H9 (cell line): Measurements from ENCODE around the gene HLA-DRA. TPM values are rescaled to one million over a fixed set of nuclear protein-coding genes. Genes with fewer than 3 reads are reported as not detected.

Experiments
- DNase-seq: peaks from one replicate; pipeline ENCODE4 v3.0.0-alpha.2; 2017
- H2AFZ ChIP-seq: one replicate; pipeline ENCODE4 v1.6.1; 2013; ENCODE audit warnings: mild to moderate bottlenecking, low read length, control low read depth, moderate library complexity
- H2AK5ac ChIP-seq: 2 replicates; pipeline ENCODE4 v1.6.1; 2013; ENCODE audit warnings: low read length, control low read depth, mixed read lengths; ENCODE audit not compliant: insufficient read length
- H2BK120ac ChIP-seq: one replicate; pipeline ENCODE4 v1.6.1; 2013; ENCODE audit warnings: low read depth, mild to moderate bottlenecking, low read length, control low read depth, inconsistent platforms; ENCODE audit not compliant: poor library complexity, severe bottlenecking
- H2BK12ac ChIP-seq: 2 replicates; pipeline ENCODE4 v1.6.1; 2013; ENCODE audit warnings: low read length, control low read depth, mixed read lengths, low read depth; ENCODE audit not compliant: insufficient read length
- H2BK15ac ChIP-seq: 2 replicates; pipeline ENCODE4 v1.6.1; 2013; ENCODE audit warnings: low read depth, low read length, control low read depth
- H2BK20ac ChIP-seq: one replicate; pipeline ENCODE4 v1.6.1; 2013; ENCODE audit warnings: low read depth, mild to moderate bottlenecking, low read length, control low read depth, inconsistent platforms; ENCODE audit not compliant: poor library complexity, severe bottlenecking
- H2BK5ac ChIP-seq: 2 replicates; pipeline ENCODE4 v1.6.1; 2013; ENCODE audit warnings: low read length, control low read depth, mixed read lengths; ENCODE audit not compliant: insufficient read length
- H3K14ac ChIP-seq: 2 replicates; pipeline ENCODE4 v1.6.1; 2013; ENCODE audit warnings: low read length, control low read depth; ENCODE audit not compliant: insufficient read depth
- H3K18ac ChIP-seq: 2 replicates; pipeline ENCODE4 v1.6.1; 2013; ENCODE audit warnings: low read depth, mild to moderate bottlenecking, mixed read lengths, low read length, control low read depth; ENCODE audit not compliant: insufficient read length
- H3K23ac ChIP-seq: 2 replicates; pipeline ENCODE4 v1.6.1; 2013; ENCODE audit warnings: low read length, control low read depth, mixed read lengths, low read depth; ENCODE audit not compliant: insufficient read length
- H3K23me2 ChIP-seq: 2 replicates; pipeline ENCODE4 v1.6.1; 2013; ENCODE audit warnings: low read depth, mild to moderate bottlenecking, mixed read lengths, low read length, control low read depth; ENCODE audit not compliant: insufficient read length, poor library complexity, severe bottlenecking
- H3K27ac ChIP-seq: 2 replicates; pipeline ENCODE4 v1.5.1; 2013; ENCODE audit warnings: low read length, control low read depth, mixed read lengths, low read depth; ENCODE audit not compliant: insufficient read length
- H3K27me3 ChIP-seq: 2 replicates; pipeline ENCODE4 v1.6.1; 2013; ENCODE audit warnings: low read length, control low read depth, inconsistent platforms; ENCODE audit not compliant: insufficient read depth
- H3K4ac ChIP-seq: 2 replicates; pipeline ENCODE4 v1.6.1; 2013; ENCODE audit warnings: low read depth, mild to moderate bottlenecking, control low read depth, inconsistent platforms, low read length, moderate library complexity
- H3K4me1 ChIP-seq: 2 replicates; pipeline ENCODE4 v1.6.1; 2013; ENCODE audit warnings: low read length, control low read depth, inconsistent platforms; ENCODE audit not compliant: insufficient read depth
- H3K4me2 ChIP-seq: 2 replicates; pipeline ENCODE4 v1.6.1; 2013; ENCODE audit warnings: low read length, control low read depth, mixed read lengths; ENCODE audit not compliant: insufficient read length, insufficient read depth
- H3K56ac ChIP-seq: 2 replicates; pipeline ENCODE4 v1.6.1; 2013; ENCODE audit warnings: low read depth, mild to moderate bottlenecking, mixed read lengths, low read length, control low read depth; ENCODE audit not compliant: insufficient read length
- H3K79me1 ChIP-seq: 2 replicates; pipeline ENCODE4 v1.6.1; 2013; ENCODE audit warnings: low read depth, mild to moderate bottlenecking, moderate library complexity, low read length, control low read depth, inconsistent platforms; ENCODE audit not compliant: insufficient read depth, poor library complexity, severe bottlenecking
- H3K79me2 ChIP-seq: 2 replicates; pipeline ENCODE4 v1.6.1; 2013; ENCODE audit warnings: low read length, control low read depth, inconsistent platforms; ENCODE audit not compliant: insufficient read depth
- H3K9ac ChIP-seq: 2 replicates; pipeline ENCODE4 v1.6.1; 2013; ENCODE audit warnings: low read length, control low read depth, mixed read lengths; ENCODE audit not compliant: insufficient read length; ENCODE audit errors: extremely low read depth
- H3K9me3 ChIP-seq: one replicate; pipeline ENCODE4 v1.6.1; 2013; ENCODE audit warnings: low read depth, low read length, inconsistent platforms; ENCODE audit not compliant: control insufficient read depth
- H3T11ph ChIP-seq: one replicate; pipeline ENCODE4 v1.6.1; 2013; ENCODE audit warnings: mild to moderate bottlenecking, low read length, control low read depth, inconsistent platforms
- H4K20me1 ChIP-seq: one replicate; pipeline ENCODE4 v1.6.1; 2013; ENCODE audit not compliant: control insufficient read depth, insufficient read length, insufficient read depth
- H4K5ac ChIP-seq: 2 replicates; pipeline ENCODE4 v1.6.1; 2013; ENCODE audit warnings: low read depth, mild to moderate bottlenecking, mixed read lengths, low read length, control low read depth; ENCODE audit not compliant: insufficient read length
- H4K8ac ChIP-seq: replicated peaks from 2 replicates; pipeline ENCODE4 v1.6.1; 2013; ENCODE audit warnings: low read length, control low read depth, mixed read lengths, low read depth; ENCODE audit not compliant: insufficient read length
- H4K91ac ChIP-seq: 2 replicates; pipeline ENCODE4 v1.6.1; 2013; ENCODE audit warnings: low read depth, mild to moderate bottlenecking, moderate library complexity, mixed read lengths, low read length, control low read depth; ENCODE audit not compliant: insufficient read length
- H3K27ac Mint-ChIP-seq, 3 experiments: 2 replicates in 2 of 3; 3 replicates in 1 of 3; pipeline ENCODE4 v1.8.0; 2020 to 2021; ENCODE audit warnings: mixed read lengths in 3 of 3, mild to moderate bottlenecking in 1 of 3, moderate library complexity in 1 of 3
- H3K27me3 Mint-ChIP-seq: 2 replicates; pipeline ENCODE4 v1.8.0; 2021; ENCODE audit warnings: low read depth, mild to moderate bottlenecking, moderate library complexity, mixed read lengths
- H3K36me3 Mint-ChIP-seq, 3 experiments: 2 replicates in 2 of 3; 3 replicates in 1 of 3; pipeline ENCODE4 v1.8.0; 2020 to 2021; ENCODE audit warnings: low read depth in 3 of 3, mixed read lengths in 3 of 3; ENCODE audit not compliant: insufficient read depth in 1 of 3
- H3K4me1 Mint-ChIP-seq, 2 experiments: 2 replicates each; pipeline ENCODE4 v1.8.0; 2020; ENCODE audit warnings: mixed read lengths in 2 of 2
- H3K4me3 Mint-ChIP-seq, 2 experiments: 2 replicates in 1 of 2; 3 replicates in 1 of 2; pipeline ENCODE4 v1.8.0; 2020 to 2021; ENCODE audit warnings: mild to moderate bottlenecking in 2 of 2, mixed read lengths in 2 of 2, moderate library complexity in 1 of 2
- H3K9me3 Mint-ChIP-seq, 2 experiments: 2 replicates in 1 of 2; 3 replicates in 1 of 2; pipeline ENCODE4 v1.8.0; 2020; ENCODE audit warnings: mild to moderate bottlenecking in 2 of 2, mixed read lengths in 2 of 2, moderate library complexity in 1 of 2
- WGBS: extraction: QIAGEN DNeasy Blood & Tissue Kit; methylation state at CpG from one replicate; pipeline ENCODE4 v1.1.7; 2013; ENCODE audit warnings: missing lambda C conversion rate, low lambda C conversion rate, mixed read lengths; ENCODE audit not compliant: insufficient read length; ENCODE audit errors: extremely low coverage; 5-methylcytosine and 5-hydroxymethylcytosine counted together
- total RNA-seq: library from RNA; stranded (reverse); gene quantifications from 2 replicates; pipeline ENCODE4 v1.2.1, GENCODE V29; 2021
- TF ChIP-seq, protein P1 (sequence below): fragments of 200-600 bp; sonication (generic); conservative IDR thresholded peaks from 3 replicates; pipeline ENCODE4 v1.8.0; 2021; ENCODE audit warnings: antibody characterized with exemption, mild to moderate bottlenecking

Gene HLA-DRA
- total RNA-seq, 1 experiment from 2014 or later: 3.1 TPM

DNA sequence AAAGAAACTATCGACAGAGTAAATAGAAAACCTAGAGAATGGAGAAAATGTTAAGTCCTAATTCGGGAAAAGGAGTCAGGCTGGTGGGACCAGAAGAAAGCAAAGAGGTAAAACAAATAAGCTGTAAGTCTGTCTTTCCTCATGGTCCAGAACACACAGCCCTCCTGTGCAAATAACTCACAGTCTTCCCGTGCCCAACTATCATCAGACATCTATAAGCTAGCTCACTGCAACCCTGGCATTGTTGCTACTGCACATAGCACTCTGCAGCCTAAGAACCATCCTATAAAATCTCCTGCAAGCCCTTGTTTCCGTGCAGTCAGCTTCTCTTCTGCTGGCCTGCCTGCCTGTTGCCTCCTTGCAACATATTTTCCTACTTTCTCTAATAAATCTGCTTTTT lies 17.4 kb downstream of the HLA-DRA start:
- Histone ChIP-seq H3K14ac (no peak overlapping the region), H4K5ac (no peak overlapping the region), H3K23me2 (no peaks in the 10 kb centered on the region), H2AFZ (no peak overlapping the region), H3K4ac (no peak overlapping the region), H3K27ac (no peak overlapping the region), H2BK12ac (no peak overlapping the region), H2BK15ac (no peak overlapping the region), H3T11ph (no peak overlapping the region), H3K9me3 (peaks cover 9% of the 10 kb centered on the region), H2BK120ac (no peak overlapping the region), H3K27me3 (no peaks in the 10 kb centered on the region), H3K79me2 (no peaks in the 10 kb centered on the region), H4K91ac (no peak overlapping the region), H3K56ac (no peak overlapping the region), H2AK5ac (no peak overlapping the region), H3K18ac (no peak overlapping the region), H3K23ac (no peak overlapping the region), H3K4me1 (no peaks in the 10 kb centered on the region), H2BK20ac (no peak overlapping the region), H2BK5ac (no peak overlapping the region), H3K9ac (no peak overlapping the region), H4K20me1 (no peaks in the 10 kb centered on the region), H4K8ac (no peak overlapping the region), H3K79me1 (no peaks in the 10 kb centered on the region), H3K4me2 (no peak overlapping the region)
- DNase-seq: no peak
- Mint-ChIP-seq H3K27me3 (peaks cover 9% of the 10 kb centered on the region; the same call in 1 of the 2 replicates), H3K27ac (no peak overlapping the region), H3K4me3 (no peak overlapping the region), H3K36me3 (peaks cover 10 to 22% (median 21%) of the 10 kb centered on the region in 3 experiments; a peak in 6 of 7 replicates), H3K4me1 (no peaks in the 10 kb centered on the region), H3K9me3 (peaks cover 33 to 47% of the 10 kb centered on the region in 2 experiments)
- no CpG with 5 or more reads among the region's 4 CpGs for WGBS
- TF ChIP-seq, protein P1, sequence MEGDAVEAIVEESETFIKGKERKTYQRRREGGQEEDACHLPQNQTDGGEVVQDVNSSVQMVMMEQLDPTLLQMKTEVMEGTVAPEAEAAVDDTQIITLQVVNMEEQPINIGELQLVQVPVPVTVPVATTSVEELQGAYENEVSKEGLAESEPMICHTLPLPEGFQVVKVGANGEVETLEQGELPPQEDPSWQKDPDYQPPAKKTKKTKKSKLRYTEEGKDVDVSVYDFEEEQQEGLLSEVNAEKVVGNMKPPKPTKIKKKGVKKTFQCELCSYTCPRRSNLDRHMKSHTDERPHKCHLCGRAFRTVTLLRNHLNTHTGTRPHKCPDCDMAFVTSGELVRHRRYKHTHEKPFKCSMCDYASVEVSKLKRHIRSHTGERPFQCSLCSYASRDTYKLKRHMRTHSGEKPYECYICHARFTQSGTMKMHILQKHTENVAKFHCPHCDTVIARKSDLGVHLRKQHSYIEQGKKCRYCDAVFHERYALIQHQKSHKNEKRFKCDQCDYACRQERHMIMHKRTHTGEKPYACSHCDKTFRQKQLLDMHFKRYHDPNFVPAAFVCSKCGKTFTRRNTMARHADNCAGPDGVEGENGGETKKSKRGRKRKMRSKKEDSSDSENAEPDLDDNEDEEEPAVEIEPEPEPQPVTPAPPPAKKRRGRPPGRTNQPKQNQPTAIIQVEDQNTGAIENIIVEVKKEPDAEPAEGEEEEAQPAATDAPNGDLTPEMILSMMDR: no peak
